HepG2 (cell line): ENCODE results near the gene VAMP2. TPM values are rescaled to one million over a fixed set of nuclear protein-coding genes. Genes with fewer than 3 reads are reported as not detected.

Experiments used
- ATAC-seq: fragments of 200-7000 bp; cut with Tn5 transposase; 3 replicates; pipeline ENCODE4 v1.9.1; 2020; ENCODE audit warnings: mild to moderate bottlenecking, moderate library complexity
- BruUV-seq: library from RNA; stranded (reverse); fragments of 400-500 nt; replicated peaks from 2 replicates; lab custom pipeline; 2021; lab: Mats Ljungman, UMichigan
- CTCF ChIA-PET: fragments of 300-600 bp; formaldehyde crosslinking; extraction: SDS; loops from one replicate; lab custom pipeline; 2021; ENCODE audit warnings: low total read pairs, inconsistent platforms, low intra/inter-chr PET ratio; lab: Yijun Ruan, JAX
- POLR2A ChIA-PET: fragments of 350-600 bp; sonication (Branson Sonifier 250); formaldehyde crosslinking; loops from one replicate; lab custom pipeline; 2020; ENCODE audit warnings: antibody characterized with exemption, inconsistent platforms; lab: Yijun Ruan, JAX
- DNase-seq: peaks from one replicate; pipeline ENCODE4 v3.0.0-alpha.2; 2015; ENCODE audit warnings: low spot score
- FAIRE-seq: peaks from 3 replicates; lab custom pipeline; 2011; peaks lifted over from hg19 to GRCh38; lab: Jason Lieb, UNC
- H2AFZ ChIP-seq: one replicate; pipeline ENCODE4 v1.6.1; 2011; ENCODE audit warnings: low read length, inconsistent platforms
- H3K27ac ChIP-seq: fragments of 300-600 bp; 3 replicates; pipeline ENCODE4 v1.8.0; 2011; ENCODE audit warnings: mixed run types, mild to moderate bottlenecking, mixed read lengths, low read length, inconsistent platforms; ENCODE audit not compliant: insufficient read depth; ENCODE audit errors: extremely low read length
- H3K27me3 ChIP-seq, 2 experiments: fragments of 200-600 bp in 1 of 2; 2 replicates in 1 of 2; 3 replicates in 1 of 2; pipeline versions ENCODE4 v1.6.0 to v1.8.0; 2011; ENCODE audit warnings: low read length in 2 of 2, mild to moderate bottlenecking in 2 of 2, moderate library complexity in 2 of 2, inconsistent platforms in 1 of 2; ENCODE audit not compliant: insufficient read depth in 2 of 2, control insufficient read depth in 1 of 2
- H3K36me3 ChIP-seq, 2 experiments: fragments of 200-600 bp in 1 of 2; replicated peaks in 1 of 2; 2 replicates in 1 of 2; 3 replicates in 1 of 2; pipeline versions ENCODE4 v1.5.1 to v1.8.0; 2011; ENCODE audit warnings: low read length in 2 of 2, inconsistent platforms in 1 of 2; ENCODE audit not compliant: insufficient read depth in 2 of 2, control insufficient read depth in 1 of 2
- H3K4me1 ChIP-seq: 2 replicates; pipeline ENCODE4 v1.5.1; 2012; ENCODE audit warnings: low read length, inconsistent platforms; ENCODE audit not compliant: insufficient read depth
- H3K4me2 ChIP-seq: 2 replicates; pipeline ENCODE4 v1.6.0; 2011; ENCODE audit warnings: low read depth, low read length, inconsistent platforms
- H3K4me3 ChIP-seq, 3 experiments: fragments of 200-600 bp in 1 of 3; sonication (generic), shearing (Covaris generic) in 1 of 3; replicated peaks in 1 of 3; 2 replicates each; pipeline ENCODE4 v1.5.1; 2011 to 2016; ENCODE audit warnings: low read length in 3 of 3, inconsistent platforms in 2 of 3, low read depth in 2 of 3, mild to moderate bottlenecking in 2 of 3, control low read depth in 1 of 3, mixed read lengths in 1 of 3; ENCODE audit not compliant: insufficient read depth in 1 of 3
- H3K79me2 ChIP-seq: one replicate; pipeline ENCODE4 v1.6.1; 2011; ENCODE audit warnings: low read length, inconsistent platforms; ENCODE audit not compliant: insufficient read depth
- H3K9ac ChIP-seq: 2 replicates; pipeline ENCODE4 v1.6.0; 2011; ENCODE audit warnings: mild to moderate bottlenecking, low read depth, low read length, inconsistent platforms; ENCODE audit not compliant: insufficient read depth
- H3K9me3 ChIP-seq: 2 replicates; pipeline ENCODE4 v1.5.1; 2012; ENCODE audit warnings: mild to moderate bottlenecking, low read length
- H4K20me1 ChIP-seq: 2 replicates; pipeline ENCODE4 v1.6.0; 2011; ENCODE audit warnings: inconsistent platforms, mild to moderate bottlenecking, low read length, moderate library complexity; ENCODE audit not compliant: insufficient read depth
- ADNP ChIP-seq: sonication (generic); formaldehyde crosslinking; IDR thresholded peaks from 2 replicates; pipeline ENCODE4 v1.4.0; 2020; ENCODE audit warnings: missing genetic modification reagents
- AHDC1 ChIP-seq: sonication (generic); formaldehyde crosslinking; IDR thresholded peaks from 2 replicates; pipeline ENCODE4 v1.5.1; 2020; ENCODE audit warnings: mild to moderate bottlenecking, missing genetic modification reagents, borderline replicate concordance
- ASH2L ChIP-seq: fragments of 300-600, 200-600 bp; sonication (generic); IDR thresholded peaks from 2 replicates; pipeline ENCODE4 v1.7.0; 2017; ENCODE audit warnings: low read depth, mild to moderate bottlenecking, moderate library complexity, mixed read lengths, low read length; ENCODE audit not compliant: insufficient read length
- HNF1A ChIP-seq, 2 experiments: sonication (generic) in 1 of 2; formaldehyde crosslinking in 1 of 2; IDR thresholded peaks; 2 replicates each; pipeline versions ENCODE4 v1.4.0 to v1.6.1; 2016 to 2020; ENCODE audit warnings: borderline replicate concordance in 1 of 2, low read depth in 1 of 2, mild to moderate bottlenecking in 1 of 2, missing genetic modification reagents in 1 of 2
- HOXA9 ChIP-seq: sonication (generic); formaldehyde crosslinking; IDR thresholded peaks from 2 replicates; pipeline ENCODE4 v1.8.1; 2022; ENCODE audit warnings: missing genetic modification reagents, mild to moderate bottlenecking, moderate library complexity, borderline replicate concordance
- MAFK ChIP-seq, 2 experiments: IDR thresholded peaks in 1 of 2; conservative IDR thresholded peaks in 1 of 2; 2 replicates each; pipeline ENCODE4 v1.6.1; 2011; ENCODE audit warnings: improper control_type of control experiment in 2 of 2, low read length in 2 of 2
- PAWR ChIP-seq: sonication (generic); formaldehyde crosslinking; IDR thresholded peaks from 2 replicates; pipeline ENCODE4 v1.4.0; 2020; ENCODE audit warnings: missing genetic modification reagents, mild to moderate bottlenecking, borderline replicate concordance
- ZBTB8A ChIP-seq: sonication (generic); formaldehyde crosslinking; IDR thresholded peaks from 2 replicates; pipeline ENCODE4 v1.4.0; 2020; ENCODE audit warnings: mild to moderate bottlenecking, low read depth, missing genetic modification reagents, borderline replicate concordance
- ZNF207 ChIP-seq: fragments of 450-650 bp; IDR thresholded peaks from 2 replicates; pipeline ENCODE4 v1.6.1; 2016; ENCODE audit warnings: antibody characterized with exemption, borderline replicate concordance
- ZNF800 ChIP-seq: sonication (generic); formaldehyde crosslinking; IDR thresholded peaks from 2 replicates; pipeline ENCODE4 v1.4.0; 2020; ENCODE audit warnings: missing genetic modification reagents
- WGBS: methylation state at CpG from one replicate; pipeline ENCODE4 v1.1.6; 2017; ENCODE audit warnings: low lambda C conversion rate; 5-methylcytosine and 5-hydroxymethylcytosine counted together
- in situ Hi-C: cut with HindIII; loops from 2 replicates; pipeline ENCODE4 v1.10.0; 2017; ENCODE audit warnings: low pct_unique_long_range_greater_than_20kb; ENCODE audit not compliant: extremely low pct_ligation_motif_present
- intact Hi-C: fragments of 100-400 bp; cut with micrococcal nuclease; formaldehyde crosslinking; loops from one replicate; pipeline ENCODE4 v1.10.0; 2022; ENCODE audit not compliant: unreplicated experiment
- polyA plus RNA-seq, 8 experiments: library from polyadenylated mRNA; depleted of rRNA in 3 of 8; stranded (reverse) in 7 of 8; unstranded in 1 of 8; fragments of >200 nt; fragmentation: Illumina TruSeq in 4 of 8; extraction: Trizol in 4 of 8; gene quantifications; 2 replicates each; pipeline versions ENCODE4 v1.2.1 to v1.2.3, GENCODE V29; 2011 to 2016; ENCODE audit warnings: low read depth in 4 of 8, missing spikeins in 1 of 8, mixed read lengths in 1 of 8; ENCODE audit not compliant: insufficient read depth in 1 of 8
- total RNA-seq, 5 experiments: library from RNA; depleted of rRNA; stranded (reverse); fragments of >200 nt; fragmentation: Illumina TruSeq; extraction: Trizol; gene quantifications; 2 replicates each; pipeline ENCODE4 v1.2.3, GENCODE V29; 2016; ENCODE audit warnings: low read depth in 1 of 5

The VAMP2 gene
- total and polyA plus RNA-seq, 2 of the 13 experiments (the other 11 are each of a cell fraction or from before 2014, with no cell fraction given) = 3.9 to 17.2 TPM

DNA sequence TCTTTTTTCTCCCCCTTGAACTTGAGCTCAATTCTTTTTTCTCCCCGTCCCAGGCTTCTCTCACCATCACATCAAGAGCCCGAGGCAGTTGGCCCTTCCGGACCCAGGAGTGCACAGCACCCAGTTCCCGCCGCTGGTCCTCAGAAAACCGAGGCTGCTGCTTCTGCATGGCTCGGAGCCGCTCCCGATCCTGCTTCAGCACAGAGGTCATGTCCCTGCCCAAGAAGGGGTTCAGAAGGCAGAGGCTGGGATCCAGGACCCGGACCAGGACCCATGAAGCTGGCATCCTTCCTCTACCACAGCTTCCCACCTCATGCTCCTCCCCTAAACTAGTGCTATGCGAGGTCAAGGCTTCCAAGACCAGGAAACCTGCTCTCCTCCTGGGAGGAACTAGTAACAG lies 21.0 kb downstream of the VAMP2 start (continued):
- no peak for TF ChIP-seq MAFK (conservative IDR thresholded peaks at IDR 0.05 in 1 of 2, IDR thresholded peaks at IDR 0.05 in 1 of 2; ENCODE audit: low read length in 2 of 2)

GRCh38 chr17:8141045-8141444 lies 21.7 kb downstream of the VAMP2 start:
- Histone ChIP-seq H3K36me3 (peaks cover 3 to 16% of the 10 kb centered on the region in 2 experiments; a peak in 4 of 5 replicates), H3K4me3 (no peak overlapping the region), H2AFZ (no peak overlapping the region), H3K4me1 (peaks cover 29% of the 10 kb centered on the region), H3K4me2 (no peak overlapping the region), H3K9me3 (no peaks in the 10 kb centered on the region), H3K27me3 (no peaks in the 10 kb centered on the region; a peak in 1 of 5 replicates), H3K27ac (no peak overlapping the region), H4K20me1 (0 out of 2 replicates have a peak, but pooled peaks cover 3% of the 10 kb centered on the region), H3K79me2 (no peaks in the 10 kb centered on the region), H3K9ac (no peak overlapping the region)
- CTCF ChIA-PET = no interaction called here
- ATAC-seq (no peak), FAIRE-seq (no peak), DNase-seq (no peak)
- POLR2A ChIA-PET = interaction anchor here (1.0 to 3.2 kb wide), 3 partner anchors 13 to 23 kb away, joined by 3 to 18 read pairs (median 4); no protein-coding TSS in a partner anchor
- intact Hi-C loops = no loop called here
- 98% methylated on average over 5 of the region's 7 CpGs for WGBS
- TF ChIP-seq HOXA9 (CRISPR knock-in tag) (no peak), ZBTB8A (CRISPR knock-in tag) (no peak), ASH2L (no peak), HNF1A (IDR thresholded peaks at IDR 0.05; ENCODE audit: low read depth) (no peak), HNF1A (CRISPR knock-in tag; IDR thresholded peaks at IDR 0.05; ENCODE audit: borderline replicate concordance) (no peak), ZNF800 (no peak), ADNP (CRISPR knock-in tag) (no peak), AHDC1 (CRISPR knock-in tag) (no peak), ZNF207 (no peak), PAWR (CRISPR knock-in tag) (no peak)
- in situ Hi-C loops = no loop called here
- no TSS peak for BruUV-seq
